ENCODE data around the gene FOXO3. TPM values are rescaled to one million over a fixed set of nuclear protein-coding genes. Genes with fewer than 3 reads are reported as not detected.

Gene FOXO3
- total and polyA plus RNA-seq, 2 of the 13 experiments (the other 11 are each of a cell fraction or from before 2014, with no cell fraction given), result 16.0 to 22.5 TPM

- Histone ChIP-seq H4K20me1 (ENCODE audit: insufficient read depth, low read length) (peaks cover 58% of the 10 kb centered on the region), H3K27ac (ENCODE audit: extremely low read length, insufficient read depth, low read length) (no peak overlapping the region), H3K4me3 (replicated peaks in 1 of 3; ENCODE audit: insufficient read depth in 1 of 3, low read depth in 2 of 3, low read length in 3 of 3) (no peak overlapping the region), H3K9ac (ENCODE audit: insufficient read depth, low read depth, low read length) (no peak overlapping the region), H3K79me2 (ENCODE audit: insufficient read depth, low read length) (peaks cover 86% of the 10 kb centered on the region), H3K27me3 (ENCODE audit: control insufficient read depth in 1 of 2, insufficient read depth in 2 of 2, low read length in 2 of 2) (no peaks in the 10 kb centered on the region), H3K4me1 (ENCODE audit: insufficient read depth, low read length) (peaks cover 47% of the 10 kb centered on the region), H3K4me2 (ENCODE audit: low read depth, low read length) (no peak overlapping the region), H3K36me3 (replicated peaks in 1 of 2; ENCODE audit: control insufficient read depth in 1 of 2, insufficient read depth in 2 of 2, low read length in 2 of 2) (peaks cover 3 to 47% of the 10 kb centered on the region in 2 experiments; a peak in 4 of 5 replicates), H3K9me3 (ENCODE audit: low read length) (no peaks in the 10 kb centered on the region), H2AFZ (ENCODE audit: low read length) (no peak overlapping the region)
- CTCF ChIA-PET (ENCODE audit: low intra/inter-chr PET ratio, low total read pairs), result no interaction called here
- in situ Hi-C loops (cut with HindIII; ENCODE audit: extremely low pct_ligation_motif_present, low pct_unique_long_range_greater_than_20kb), result no loop called here
- BruUV-seq (replicated peaks), result no TSS peak
- FAIRE-seq (no peak), ATAC-seq (no peak), DNase-seq (ENCODE audit: low spot score) (no peak)
- POLR2A ChIA-PET, result interaction anchor here (1.2 kb wide), 1 partner anchor 518 kb away, joined by 4 read pairs; the partner anchor contains the start of genes CEP57L1 and SESN1
- no peak for TF ChIP-seq GATAD1 (CRISPR knock-in tag; IDR thresholded peaks at IDR 0.05)
- no peak for TF ChIP-seq PREB (CRISPR knock-in tag; IDR thresholded peaks at IDR 0.05)
- TF ChIP-seq ZBTB14 (CRISPR knock-in tag; IDR thresholded peaks at IDR 0.05), result no peak
- no peak for TF ChIP-seq TEAD3 (CRISPR knock-in tag; optimal IDR thresholded peaks at IDR 0.05; ENCODE audit: borderline replicate concordance)
- no peak for TF ChIP-seq USF2 (IDR thresholded peaks at IDR 0.05; ENCODE audit: low read depth, low read length)
- TF ChIP-seq USF2 (CRISPR knock-in tag; IDR thresholded peaks at IDR 0.05; ENCODE audit: borderline replicate concordance), result no peak
- no peak for TF ChIP-seq SAP130 (CRISPR knock-in tag; IDR thresholded peaks at IDR 0.05; ENCODE audit: low read depth)
- no peak for TF ChIP-seq ZNF556 (CRISPR knock-in tag; IDR thresholded peaks at IDR 0.05; ENCODE audit: borderline replicate concordance)
- TF ChIP-seq TMF1 (CRISPR knock-in tag; IDR thresholded peaks at IDR 0.05; ENCODE audit: low read depth), result no peak
- WGBS (ENCODE audit: low lambda C conversion rate), result 94% methylated on average over 1 of the region's 1 CpG
- intact Hi-C loops (cut with micrococcal nuclease; ENCODE audit: unreplicated experiment), result no loop called here
Measured at GRCh38 chr6:108576709-108577108, 16.0 kb downstream of the FOXO3 start.
